Cardiac septum (tissue), 1 donor: ENCODE measurements around the gene MAP3K21. TPM values are rescaled to one million over a fixed set of nuclear protein-coding genes. Genes with fewer than 3 reads are reported as not detected.

ENCODE experiments used
- DNase-seq: peaks from one replicate; pipeline ENCODE4 v3.0.0-alpha.2; 2020; ENCODE audit warnings: low spot score
- intact Hi-C: fragments of 100-400 bp; cut with DNase I; formaldehyde crosslinking; loops from one replicate; pipeline ENCODE4 v1.14.0; 2022
- total RNA-seq: library from RNA; stranded (reverse); fragmentation: NEBNext Ultra II Directional; extraction: Animal tissue kit (Norgen Biotek cat#: 25700); gene quantifications from one replicate; pipeline ENCODE4 v1.2.1, GENCODE V29; 2021
- donor health status: DM: no; HTN: no; CAD: no.

Gene MAP3K21
- total RNA-seq, 1 donor from 2014 or later: 0.27 TPM

DNA sequence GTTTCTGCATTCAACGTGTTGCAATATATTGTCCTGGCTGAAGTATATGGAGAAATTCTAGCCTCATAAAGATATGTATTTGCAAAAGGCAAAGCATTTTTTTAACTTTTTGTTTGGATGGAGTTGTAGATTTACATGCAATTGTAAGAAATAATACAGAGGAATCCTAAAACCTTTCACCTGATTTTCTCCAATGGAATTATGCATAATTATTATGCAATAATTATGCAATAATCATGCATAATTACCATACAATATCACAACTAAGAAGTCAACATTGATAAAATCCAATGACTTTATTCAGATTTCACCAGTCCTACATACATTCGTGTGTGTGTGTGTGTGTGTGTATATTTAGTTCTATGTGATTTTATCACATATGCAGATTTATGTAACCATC, 7.5 kb upstream of the MAP3K21 start:
- no peak for DNase-seq
- intact Hi-C loops: no loop called here

DNA sequence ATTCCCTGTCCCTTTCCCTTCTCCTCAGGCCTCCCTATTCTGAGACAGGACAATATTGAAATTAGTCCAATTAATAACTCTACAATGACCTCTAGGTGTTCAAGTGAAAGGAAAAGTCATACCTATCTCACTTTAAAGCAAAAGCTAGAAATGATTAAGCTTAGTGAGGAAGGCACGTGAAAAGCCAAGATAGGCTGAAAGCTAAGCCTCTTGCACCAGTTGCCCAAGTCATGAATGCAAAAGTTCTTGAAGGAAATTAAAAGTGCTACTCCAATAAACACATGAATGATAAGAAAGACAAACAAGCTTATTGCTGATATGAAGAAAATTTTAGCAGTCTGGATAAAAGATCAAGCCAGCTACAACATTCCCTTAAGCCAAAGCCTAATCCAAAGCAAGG, 3.8 kb upstream of the MAP3K21 start:
- intact Hi-C loops: no loop called here
- DNase-seq: no peak

DNA sequence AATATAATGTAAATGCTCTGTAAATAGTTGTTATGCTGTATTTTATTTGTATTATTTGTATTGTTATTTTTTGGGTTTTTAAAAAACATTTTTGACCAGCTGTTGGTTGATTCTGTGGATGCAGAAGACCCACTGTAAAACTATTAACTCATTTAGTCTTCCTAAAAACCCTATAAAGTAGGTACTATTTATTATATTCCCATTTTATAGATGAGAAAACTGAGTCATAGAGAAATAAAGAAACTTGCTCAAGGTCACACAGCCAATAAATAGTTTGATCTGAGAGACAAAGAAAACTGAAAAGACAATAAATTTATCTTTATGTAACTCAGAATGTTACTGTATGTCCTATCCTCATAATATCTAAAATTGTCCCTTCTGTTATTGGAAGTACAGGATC, 1.2 kb upstream of the MAP3K21 start:
- intact Hi-C loops: no loop called here
- DNase-seq: no peak

DNA sequence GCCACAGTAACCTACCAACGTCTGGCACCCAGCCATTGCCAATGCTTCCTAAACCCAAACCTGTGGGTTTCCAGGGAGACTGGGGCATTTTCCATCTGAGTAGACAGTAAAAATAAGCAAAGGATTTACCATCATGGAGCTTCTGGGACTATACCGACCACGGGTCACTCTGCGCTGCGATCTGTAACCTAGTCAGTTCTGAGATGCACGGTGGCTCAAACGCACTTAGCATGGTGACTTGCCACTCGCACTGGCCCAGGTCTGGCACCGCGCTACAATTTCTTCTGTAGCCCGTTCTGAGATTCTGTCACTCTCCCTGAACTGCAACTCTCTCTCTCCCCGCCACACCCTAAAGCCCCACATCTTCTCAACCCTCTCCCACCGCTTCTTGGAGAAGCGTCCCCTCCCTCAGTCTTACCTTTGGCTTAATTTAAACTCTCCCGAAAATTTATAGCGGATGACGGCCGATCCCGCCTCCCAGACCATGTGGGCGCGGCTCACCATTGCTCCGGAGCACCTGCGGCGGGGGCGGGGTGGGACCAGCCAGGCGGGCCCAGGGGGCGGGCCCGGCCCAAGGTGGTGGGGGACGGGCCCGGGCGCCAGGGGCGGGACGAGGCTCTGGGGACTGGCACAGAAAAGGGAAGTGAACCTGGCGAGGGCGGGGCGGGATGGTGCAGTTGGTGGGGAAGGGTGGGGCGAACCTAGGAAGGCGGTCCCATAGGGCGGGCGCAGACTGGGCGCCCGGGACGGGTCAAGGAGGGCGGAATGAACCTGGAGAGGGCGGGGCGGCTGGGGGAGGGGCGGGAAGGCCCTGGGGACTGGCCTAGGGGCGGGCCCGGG, 493 bp upstream of the MAP3K21 start:
- intact Hi-C loops: no loop called here
- peak; percentile 95 for DNase-seq

DNA sequence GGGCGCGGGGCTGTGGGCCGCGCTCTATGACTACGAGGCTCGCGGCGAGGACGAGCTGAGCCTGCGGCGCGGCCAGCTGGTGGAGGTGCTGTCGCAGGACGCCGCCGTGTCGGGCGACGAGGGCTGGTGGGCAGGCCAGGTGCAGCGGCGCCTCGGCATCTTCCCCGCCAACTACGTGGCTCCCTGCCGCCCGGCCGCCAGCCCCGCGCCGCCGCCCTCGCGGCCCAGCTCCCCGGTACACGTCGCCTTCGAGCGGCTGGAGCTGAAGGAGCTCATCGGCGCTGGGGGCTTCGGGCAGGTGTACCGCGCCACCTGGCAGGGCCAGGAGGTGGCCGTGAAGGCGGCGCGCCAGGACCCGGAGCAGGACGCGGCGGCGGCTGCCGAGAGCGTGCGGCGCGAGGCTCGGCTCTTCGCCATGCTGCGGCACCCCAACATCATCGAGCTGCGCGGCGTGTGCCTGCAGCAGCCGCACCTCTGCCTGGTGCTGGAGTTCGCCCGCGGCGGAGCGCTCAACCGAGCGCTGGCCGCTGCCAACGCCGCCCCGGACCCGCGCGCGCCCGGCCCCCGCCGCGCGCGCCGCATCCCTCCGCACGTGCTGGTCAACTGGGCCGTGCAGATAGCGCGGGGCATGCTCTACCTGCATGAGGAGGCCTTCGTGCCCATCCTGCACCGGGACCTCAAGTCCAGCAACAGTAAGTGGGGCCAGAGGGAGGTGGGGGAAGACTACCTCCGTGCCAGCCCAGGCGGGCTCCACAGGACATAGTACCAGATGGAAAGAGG, 808 bp downstream of the MAP3K21 start:
- intact Hi-C loops: no loop called here
- no peak for DNase-seq

DNA sequence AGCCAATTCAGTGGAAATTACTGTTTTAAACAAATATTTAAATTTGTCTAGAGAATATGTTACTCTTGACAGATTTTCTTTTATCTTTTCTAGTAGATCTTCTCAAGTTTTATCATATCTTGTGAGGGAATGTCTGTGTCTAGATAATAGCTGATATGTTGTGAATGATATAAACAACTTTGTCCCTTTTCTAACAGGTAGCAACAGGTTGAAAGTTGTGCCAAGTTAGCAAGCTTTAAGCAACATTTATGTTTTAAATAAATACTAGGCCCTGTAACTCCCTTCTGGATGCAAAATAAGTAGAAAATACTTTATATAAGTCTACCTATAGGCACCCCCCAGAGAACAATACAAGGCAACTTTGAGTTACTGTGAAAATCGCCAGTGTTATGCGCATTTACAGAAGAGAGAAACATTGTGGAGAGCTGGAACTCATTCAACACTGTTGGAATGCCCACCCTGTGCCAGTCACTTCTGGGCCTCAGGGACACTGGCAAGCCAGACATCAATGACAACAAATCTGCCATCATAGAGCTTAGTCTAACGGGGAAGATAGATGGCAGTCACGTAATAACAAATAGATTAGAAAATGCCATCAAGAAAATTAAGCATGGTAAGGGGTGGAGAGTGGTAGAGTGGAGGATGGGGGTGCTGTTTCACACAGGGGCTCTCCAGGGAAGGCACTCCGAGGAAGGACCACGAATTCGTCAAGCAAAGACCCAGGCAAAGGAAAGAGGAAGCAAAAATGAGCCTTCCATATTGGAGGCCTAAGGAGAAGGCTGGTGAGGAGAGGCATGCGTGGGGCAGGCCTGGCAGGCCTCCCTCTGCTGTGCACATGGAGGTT, 4.4 kb downstream of the MAP3K21 start:
- intact Hi-C loops: no loop called here
- DNase-seq: no peak

DNA sequence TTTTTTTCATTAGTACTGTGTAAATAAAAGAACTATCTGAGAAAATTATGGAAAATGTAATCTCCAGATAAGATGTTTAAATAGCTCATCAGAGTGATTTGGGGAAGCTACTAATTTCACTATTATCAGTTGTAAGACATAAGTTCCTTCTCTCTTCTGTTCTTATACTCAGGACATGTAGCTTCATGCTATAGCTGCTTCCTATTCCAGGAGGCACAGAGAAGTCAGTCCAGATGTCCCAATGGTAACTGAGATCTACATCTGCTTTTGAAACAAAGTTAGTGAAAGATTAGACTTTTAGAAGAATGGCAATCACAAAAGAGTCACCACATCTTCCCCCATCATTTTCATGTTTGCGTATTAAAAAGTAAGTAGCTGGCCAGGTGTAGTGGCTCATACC, 5.6 kb downstream of the MAP3K21 start:
- no peak for DNase-seq
- intact Hi-C loops: no loop called here

DNA sequence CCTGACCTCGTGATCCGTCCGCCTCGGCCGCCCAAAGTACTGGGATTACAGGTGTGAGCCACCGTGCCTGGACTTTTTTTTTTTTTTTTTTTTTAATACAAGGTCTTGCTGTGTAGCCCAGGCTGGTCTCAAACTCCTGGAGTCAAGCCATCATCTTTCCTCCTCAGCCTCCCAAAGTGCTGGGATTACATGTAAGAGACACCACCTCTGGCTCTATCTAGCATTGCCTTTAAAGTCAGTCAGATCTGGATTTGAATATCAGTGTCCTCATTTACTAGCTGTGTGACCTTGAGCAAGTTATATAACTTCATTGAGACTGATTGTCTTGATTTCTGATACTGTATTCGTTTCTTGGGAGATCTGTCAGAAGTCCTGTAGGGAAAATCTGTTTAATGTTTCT, 6.6 kb downstream of the MAP3K21 start:
- intact Hi-C loops: no loop called here
- no peak for DNase-seq

DNA sequence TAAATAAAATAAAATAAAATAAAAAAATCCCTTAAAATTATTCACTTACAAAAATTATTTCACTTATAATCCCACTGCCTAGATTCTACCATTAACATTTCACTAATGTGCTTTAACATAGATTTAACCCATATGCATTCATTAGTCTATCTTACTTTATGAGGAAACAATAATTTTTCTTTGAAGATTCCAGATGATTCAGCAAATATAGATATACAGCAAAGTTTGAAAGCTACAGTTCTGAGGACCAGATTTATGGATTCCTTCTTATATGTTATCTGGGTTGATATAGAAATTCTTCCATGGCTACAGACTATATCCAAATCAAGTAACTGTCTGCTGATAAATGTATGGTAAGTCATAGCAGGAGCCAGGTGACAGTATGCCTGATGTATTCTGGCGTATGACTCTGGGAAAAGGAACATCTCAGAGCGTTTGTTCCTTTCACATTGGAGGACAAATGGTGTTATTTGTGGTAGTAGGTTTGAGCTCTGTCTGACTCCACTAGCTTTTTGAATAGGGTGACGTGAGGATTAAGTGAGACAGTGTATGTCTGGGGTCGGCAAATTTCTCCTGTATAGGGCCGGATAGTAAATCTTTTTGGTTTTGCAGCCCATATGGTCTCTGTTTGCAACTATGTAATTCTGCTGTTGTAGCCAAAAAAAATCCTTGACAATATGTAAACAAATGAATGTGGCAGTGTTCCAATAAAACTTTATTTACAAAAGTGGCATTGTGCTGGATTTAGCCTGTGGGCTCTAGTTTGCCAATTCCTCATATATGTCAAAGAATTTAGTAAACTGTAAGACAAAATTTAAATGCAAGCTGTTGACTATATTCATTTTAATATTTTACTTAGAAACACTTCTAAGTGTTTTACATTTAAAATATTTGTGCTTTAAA, 9.3 kb downstream of the MAP3K21 start:
- intact Hi-C loops: no loop called here
- no peak for DNase-seq

DNA sequence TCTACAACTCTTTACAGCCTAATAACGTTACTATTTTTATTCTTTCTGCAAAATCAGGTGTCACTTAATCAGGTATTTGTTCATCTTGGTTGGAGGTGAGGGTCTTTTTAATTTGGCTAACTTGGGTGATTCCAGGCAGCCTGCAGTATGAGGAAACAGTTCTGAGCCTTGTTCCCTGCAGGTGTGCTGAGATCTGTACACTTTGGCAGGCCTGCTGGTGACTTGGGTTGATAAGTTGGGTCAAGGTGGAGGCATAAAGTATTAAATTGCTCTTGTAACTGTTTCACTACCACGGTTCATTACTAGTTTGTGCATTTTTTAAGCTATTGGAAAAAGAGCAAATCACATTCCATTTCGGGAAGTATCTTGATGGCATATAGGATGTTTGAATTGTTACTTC, 10.0 kb downstream of the MAP3K21 start:
- DNase-seq: no peak
- intact Hi-C loops: no loop called here

DNA sequence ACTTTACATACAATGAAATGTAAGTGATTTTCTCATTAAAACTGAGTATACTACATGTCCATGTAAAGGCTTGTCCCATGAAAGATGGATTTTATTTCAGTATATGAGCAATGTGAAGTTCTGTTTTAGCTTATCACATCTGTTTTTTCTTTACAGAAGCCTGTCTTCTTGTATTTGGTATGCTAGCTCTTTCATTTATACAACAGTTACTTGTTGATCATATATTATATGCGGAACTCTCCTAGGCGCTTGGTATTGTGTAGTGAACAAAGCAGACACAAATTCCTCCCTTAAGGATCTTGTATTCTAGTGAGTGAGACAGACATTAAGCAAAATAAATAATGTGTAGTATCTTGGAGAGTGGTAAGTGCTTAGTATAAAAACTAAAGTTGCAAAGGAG, 10.6 kb downstream of the MAP3K21 start:
- intact Hi-C loops: no loop called here
- no peak for DNase-seq

DNA sequence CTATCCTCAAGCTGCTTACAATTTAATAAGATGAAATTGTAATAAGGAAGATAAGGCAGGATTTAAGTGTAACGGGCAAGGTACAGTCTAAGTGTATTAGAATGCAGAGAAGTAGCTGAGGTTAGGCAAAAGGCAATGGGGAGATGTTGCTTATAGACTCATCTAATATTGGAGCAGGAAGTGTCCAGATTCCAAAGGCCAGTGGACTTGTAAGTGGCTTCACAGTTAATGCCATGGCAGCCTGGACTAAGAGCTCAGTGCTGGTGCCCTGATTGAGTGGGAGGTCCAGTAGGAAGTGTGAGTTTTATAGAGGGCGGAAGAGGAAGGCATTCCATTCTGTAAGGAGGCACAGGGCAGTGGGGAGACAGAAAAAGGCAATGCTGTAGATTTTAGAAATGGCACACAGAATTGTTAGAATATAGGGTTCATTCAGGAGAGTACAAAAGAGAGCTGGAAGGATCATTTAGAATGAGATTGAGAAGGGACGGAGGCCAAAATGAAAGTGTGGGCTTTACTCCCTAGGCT, 12.6 kb downstream of the MAP3K21 start:
- no peak for DNase-seq
- intact Hi-C loops: no loop called here

DNA sequence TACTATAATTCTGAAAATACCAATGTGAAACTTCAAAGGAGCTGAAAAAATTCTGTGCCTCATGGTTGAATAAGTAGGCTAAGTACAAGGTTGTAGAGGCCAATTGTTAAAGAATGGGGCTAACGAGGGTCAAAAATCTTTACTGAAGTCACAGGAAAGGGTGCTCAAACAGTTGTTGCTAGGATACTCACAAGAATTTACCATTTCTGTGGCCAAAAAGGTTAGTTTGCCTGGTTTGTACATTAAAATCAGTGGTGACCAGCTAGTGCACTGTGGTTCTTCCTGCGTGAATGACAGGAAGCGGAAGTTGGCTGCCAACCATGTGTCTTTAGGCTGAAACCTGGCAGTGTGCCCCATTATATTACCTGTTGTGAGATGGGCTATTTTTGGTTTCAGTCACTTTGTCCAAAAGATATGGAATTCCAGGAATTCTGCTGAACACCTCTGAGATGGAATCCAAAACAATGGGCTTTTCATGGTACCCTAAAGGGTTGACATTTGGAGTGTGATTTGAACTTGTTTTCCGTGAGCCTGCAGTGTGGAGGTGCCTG, 13.5 kb downstream of the MAP3K21 start:
- no peak for DNase-seq
- intact Hi-C loops: no loop called here

DNA sequence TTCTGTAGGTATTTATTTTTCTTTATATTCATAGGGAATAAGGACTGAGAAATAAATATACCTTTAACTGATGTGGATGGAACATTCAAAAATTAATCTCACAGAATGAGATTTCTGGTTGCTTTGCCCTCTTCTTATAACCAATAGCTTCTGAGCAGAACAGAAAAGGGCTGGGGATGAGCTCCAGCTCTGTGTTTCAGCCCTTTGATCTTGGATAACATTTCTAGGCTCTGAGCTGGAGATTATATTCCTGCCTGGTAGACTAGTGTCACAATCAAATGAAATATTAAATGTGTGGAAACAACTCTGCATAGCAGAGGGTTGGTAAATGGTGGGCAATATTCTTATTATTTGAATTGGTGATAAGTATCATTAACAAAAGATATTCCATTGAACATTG, 14.6 kb downstream of the MAP3K21 start:
- intact Hi-C loops: no loop called here

DNA sequence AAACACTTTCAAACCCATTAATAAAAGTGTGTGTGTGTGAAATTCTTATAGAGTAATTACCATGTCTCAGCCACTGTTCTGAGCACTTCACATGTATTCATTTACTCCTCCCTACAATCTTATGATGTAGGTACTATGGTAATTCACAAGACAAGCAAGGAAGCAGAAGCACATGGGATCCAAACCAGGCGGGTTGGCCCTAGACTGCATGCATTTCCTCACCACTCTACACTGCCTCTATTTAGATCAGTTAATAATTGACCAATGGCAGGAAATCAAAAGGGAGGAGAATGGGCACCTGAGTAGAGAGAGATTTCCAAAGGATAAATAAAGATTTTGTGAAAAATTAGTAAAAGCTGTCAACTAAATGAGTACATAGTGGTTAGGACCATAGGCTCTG, 15.7 kb downstream of the MAP3K21 start:
- no peak for DNase-seq
- intact Hi-C loops: no loop called here

More for the DNA sequence above, 14.6 kb downstream of the MAP3K21 start:
- DNase-seq: no peak

DNA sequence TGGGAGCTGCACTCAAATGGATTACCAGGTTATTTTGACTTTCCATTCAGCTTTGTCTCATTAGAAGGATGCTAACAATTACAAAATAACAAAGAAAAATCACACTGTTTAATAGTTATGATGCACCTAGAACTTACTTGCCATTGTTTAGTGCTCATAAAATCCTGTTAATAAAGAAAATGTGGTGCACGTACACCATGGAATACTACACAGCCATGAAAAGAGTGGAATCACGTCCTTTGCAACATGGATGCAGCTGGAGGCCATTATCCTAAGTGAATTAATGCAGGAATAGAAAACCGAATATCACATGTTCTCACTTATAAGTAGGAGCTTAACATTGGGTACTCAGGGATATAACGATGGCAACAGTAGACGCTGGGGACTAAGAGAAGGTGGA, 19.8 kb downstream of the MAP3K21 start:
- DNase-seq: no peak
- intact Hi-C loops: no loop called here

DNA sequence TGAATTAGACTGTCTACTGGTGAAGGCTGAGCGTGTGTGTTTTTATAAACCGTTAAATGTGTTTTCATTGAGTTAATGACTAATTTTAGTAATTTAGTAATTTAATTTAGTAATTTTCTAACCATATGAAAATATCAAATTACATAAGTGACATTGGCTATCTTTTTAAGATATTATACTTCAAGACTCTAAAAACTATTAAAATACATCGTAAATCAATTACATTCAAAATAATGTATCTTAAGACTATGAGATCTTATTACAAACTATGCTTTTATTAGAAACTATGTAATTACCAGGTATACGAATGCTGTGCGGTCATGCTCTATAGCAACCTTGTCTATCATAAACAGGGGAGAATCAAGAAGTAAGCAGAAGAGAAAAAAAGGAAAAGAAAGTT, 21.6 kb downstream of the MAP3K21 start:
- intact Hi-C loops: no loop called here
- DNase-seq: no peak

DNA sequence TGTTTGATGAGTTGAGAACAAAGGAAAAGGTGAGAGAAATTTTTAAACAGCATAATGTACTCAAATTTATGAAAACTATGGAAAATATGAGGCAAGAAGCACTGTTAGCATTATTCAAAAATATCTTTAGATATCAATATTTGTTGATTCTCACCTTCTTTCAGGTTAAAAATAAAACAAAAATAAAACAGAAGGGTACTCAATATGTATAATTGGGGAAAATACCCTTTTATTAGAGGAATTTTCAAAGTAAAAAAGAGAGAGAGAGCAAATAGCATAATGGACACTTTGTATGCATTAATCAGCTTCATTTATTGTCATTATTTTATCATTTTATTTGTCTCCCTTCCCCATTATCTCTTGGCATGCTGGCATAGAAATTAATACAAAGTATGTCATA, 27.5 kb downstream of the MAP3K21 start:
- intact Hi-C loops: no loop called here
- DNase-seq: no peak
